ENCODE measurements around the gene AMPH. TPM values are rescaled to one million over a fixed set of nuclear protein-coding genes. Genes with fewer than 3 reads are reported as not detected.
"Not testable (repeated sequence)": the region's sequence is repeated elsewhere in the genome, so short reads cannot be mapped to it uniquely, and the experiment has no call there.

Gene AMPH
- total RNA-seq, 2 experiments from 2014 or later, result not detected

DNA sequence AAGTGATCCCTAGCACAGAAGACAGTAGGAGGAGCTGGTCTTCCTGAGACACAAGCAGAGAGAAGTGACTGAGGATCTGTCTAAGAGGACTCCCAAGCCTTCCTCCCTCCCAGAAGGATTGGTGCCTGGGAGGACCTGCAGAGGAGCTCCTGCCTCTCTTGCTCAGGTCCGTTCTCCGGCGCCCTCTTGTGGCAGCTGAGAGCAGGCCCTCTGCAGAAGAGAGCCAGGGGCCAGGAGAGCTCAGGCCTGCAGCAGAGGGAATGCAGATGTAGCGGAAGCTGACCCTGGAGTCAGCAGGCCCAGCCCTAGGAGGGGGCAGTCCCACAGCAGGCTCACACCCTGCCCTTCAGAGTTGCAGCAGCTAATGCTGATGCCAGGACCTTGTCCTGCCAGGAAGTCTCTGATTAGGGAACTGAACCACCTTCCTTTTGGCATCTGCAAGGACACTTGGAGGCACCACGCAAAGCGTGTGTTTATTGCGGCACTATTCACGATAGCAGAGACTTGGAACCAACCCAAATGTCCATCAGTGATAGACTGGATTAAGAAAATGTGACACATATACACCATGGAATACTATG lies 276.8 kb downstream of the AMPH start:
- H3K27ac Mint-ChIP-seq; H3K36me3 Mint-ChIP-seq; H3K4me1 Mint-ChIP-seq; ATAC-seq; H3K4me3 Mint-ChIP-seq; CTCF ChIA-PET; DNase-seq; H3K9me3 Mint-ChIP-seq (ENCODE audit: low read depth); H3K27me3 Mint-ChIP-seq: not testable (repeated sequence)

DNA sequence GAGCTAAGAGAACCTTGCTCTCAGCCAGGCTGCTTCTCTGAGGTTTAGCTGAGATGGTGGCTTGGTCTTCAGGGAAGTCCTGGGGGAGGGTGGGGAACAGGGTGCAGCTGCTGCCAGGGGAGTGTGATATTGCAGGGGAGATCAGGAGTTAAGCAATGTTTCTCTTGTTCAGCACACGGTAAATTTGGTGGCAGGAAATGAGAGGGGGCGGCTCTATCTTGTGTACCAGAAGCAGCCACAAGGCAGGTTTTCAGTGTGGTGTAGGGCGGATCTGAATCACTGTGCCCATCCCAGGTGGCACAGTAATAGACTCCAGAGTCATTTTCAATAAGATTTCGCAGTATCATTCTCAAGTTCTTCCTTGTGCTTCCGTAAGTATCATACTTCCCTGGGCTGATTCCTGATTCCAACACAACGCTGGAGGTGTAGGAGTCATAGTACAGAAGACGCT lies 277.7 kb downstream of the AMPH start:
- ATAC-seq; H3K27ac Mint-ChIP-seq; H3K36me3 Mint-ChIP-seq; H3K9me3 Mint-ChIP-seq (ENCODE audit: low read depth); CTCF ChIA-PET; H3K27me3 Mint-ChIP-seq; H3K4me1 Mint-ChIP-seq; DNase-seq; H3K4me3 Mint-ChIP-seq: not testable (repeated sequence)

DNA sequence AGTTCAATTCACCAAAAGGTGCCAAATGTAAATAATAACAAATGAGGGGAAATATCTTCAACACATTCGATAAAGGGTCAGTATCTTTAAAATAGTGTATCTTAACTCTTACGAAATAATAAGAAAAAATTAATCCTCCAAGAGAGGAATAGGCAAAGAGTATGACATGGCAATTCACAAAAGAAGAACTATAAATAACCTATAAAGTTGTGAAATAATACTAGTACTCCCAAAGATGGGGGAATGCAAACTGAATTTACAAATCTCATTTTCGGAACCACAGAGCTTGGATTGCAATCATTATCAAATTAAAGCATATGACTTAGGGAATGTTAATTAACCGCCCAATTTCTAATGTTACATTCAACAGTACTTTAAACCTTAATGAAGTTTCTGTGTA lies 279.6 kb downstream of the AMPH start:
- Mint-ChIP-seq H3K27ac (no peak overlapping the region), H3K9me3 (ENCODE audit: low read depth) (no peaks in the 10 kb centered on the region), H3K36me3 (peaks cover 3% of the 10 kb centered on the region), H3K27me3 (no peaks in the 10 kb centered on the region), H3K4me1 (peaks cover 3% of the 10 kb centered on the region), H3K4me3 (no peak overlapping the region)
- CTCF ChIA-PET, result no interaction called here
- no peak for ATAC-seq
- DNase-seq, result no peak

DNA sequence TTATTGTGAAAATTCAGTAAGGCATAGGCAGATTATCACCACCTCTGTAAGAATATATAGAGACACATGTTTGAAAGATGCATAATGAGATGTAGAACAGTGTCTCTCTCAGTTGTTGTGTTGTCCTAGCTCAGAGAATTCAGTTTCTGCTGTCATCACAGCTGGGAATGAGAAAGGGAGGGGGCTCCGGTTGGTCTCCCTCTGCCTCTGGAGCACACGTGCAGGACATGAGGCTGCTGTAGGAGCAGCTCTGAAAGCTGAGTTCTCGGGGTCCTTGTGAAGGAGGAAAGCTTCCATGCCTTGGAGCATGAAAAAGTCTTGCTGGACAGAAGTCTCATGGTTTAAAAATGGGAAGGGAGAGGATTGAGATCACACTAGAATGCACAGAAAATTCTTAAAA lies 280.4 kb downstream of the AMPH start:
- H3K36me3 Mint-ChIP-seq; ATAC-seq; CTCF ChIA-PET; H3K4me3 Mint-ChIP-seq; H3K9me3 Mint-ChIP-seq (ENCODE audit: low read depth); H3K27ac Mint-ChIP-seq; H3K4me1 Mint-ChIP-seq; DNase-seq; H3K27me3 Mint-ChIP-seq: not testable (repeated sequence)

DNA sequence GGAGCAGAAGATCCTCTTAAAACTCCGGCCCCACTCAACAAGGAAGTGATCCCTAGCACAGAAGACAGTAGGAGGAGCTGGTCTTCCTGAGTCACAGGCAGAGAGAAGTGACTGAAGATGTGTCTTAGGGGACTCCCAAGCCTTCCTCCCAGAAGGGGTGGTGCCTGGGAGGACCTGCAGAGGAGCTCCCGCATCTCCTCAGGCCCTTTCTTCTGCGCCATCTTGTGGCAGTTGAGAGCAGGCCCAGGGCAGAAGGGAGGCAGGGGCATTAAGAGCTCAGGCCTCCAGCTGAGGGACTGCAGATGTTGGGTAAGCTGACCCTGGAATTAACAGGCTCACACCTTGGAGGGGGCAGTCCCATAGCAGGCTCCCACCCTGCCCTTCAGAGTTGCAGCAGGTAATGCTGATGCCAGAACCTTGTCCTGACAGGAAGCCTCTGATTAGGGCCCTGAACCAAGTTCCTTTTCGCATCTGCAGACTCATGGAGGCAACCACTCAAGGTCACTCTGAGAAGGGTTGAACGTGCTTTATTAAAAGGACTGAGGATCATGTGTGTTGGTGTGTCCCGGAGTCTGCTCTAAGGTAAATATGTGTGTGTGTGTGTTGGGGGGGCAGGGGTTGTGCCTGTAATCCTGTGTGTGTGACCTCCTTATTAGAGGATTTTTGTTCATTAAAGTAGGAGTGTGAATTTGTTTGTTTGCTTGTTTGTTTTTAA lies 281.1 kb downstream of the AMPH start:
- CTCF ChIA-PET; H3K9me3 Mint-ChIP-seq (ENCODE audit: low read depth); H3K36me3 Mint-ChIP-seq; DNase-seq; H3K27me3 Mint-ChIP-seq; ATAC-seq: not testable (repeated sequence)
- Mint-ChIP-seq H3K4me1 (peaks cover 14% of the 10 kb centered on the region), H3K4me3 (peak overlapping the region; percentile 75), H3K27ac (peak overlapping the region; percentile 87)

DNA sequence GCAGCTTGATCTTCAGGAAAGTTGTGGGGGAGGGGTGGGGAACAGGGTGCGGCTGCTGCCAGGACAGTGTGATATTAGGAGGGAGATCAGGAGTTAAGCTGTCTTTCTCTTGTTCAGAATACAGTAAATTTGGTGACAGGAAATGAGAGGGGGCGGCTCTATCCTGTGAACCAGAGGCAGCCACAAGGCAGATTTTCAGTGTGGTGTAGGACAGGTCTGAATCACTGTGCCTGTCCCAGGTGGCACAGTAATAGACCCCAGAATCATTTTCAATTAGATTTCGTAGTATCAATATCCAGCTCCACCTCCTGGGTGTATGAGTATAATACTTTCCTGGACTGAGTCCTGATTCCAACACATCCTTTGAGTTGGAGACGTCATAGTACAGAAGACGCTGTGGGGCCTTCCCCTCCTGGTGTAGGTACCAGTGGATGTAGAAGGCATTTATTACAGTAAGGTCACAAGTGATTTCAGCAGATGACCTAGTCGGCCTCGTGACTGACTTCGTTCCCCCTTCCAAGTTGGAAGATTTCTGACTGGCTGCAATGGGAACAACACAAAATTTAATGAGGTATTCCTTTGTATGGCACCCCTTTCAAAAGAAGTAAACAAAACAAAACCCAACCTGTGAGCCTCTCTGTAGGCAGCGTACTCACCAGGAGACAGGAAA lies 281.9 kb downstream of the AMPH start:
- Mint-ChIP-seq H3K27ac (peak overlapping the region; percentile 87), H3K4me3 (peak overlapping the region; percentile 75), H3K4me1 (peaks cover 21% of the 10 kb centered on the region)
- H3K27me3 Mint-ChIP-seq; H3K9me3 Mint-ChIP-seq (ENCODE audit: low read depth); CTCF ChIA-PET; DNase-seq; ATAC-seq; H3K36me3 Mint-ChIP-seq: not testable (repeated sequence)

DNA sequence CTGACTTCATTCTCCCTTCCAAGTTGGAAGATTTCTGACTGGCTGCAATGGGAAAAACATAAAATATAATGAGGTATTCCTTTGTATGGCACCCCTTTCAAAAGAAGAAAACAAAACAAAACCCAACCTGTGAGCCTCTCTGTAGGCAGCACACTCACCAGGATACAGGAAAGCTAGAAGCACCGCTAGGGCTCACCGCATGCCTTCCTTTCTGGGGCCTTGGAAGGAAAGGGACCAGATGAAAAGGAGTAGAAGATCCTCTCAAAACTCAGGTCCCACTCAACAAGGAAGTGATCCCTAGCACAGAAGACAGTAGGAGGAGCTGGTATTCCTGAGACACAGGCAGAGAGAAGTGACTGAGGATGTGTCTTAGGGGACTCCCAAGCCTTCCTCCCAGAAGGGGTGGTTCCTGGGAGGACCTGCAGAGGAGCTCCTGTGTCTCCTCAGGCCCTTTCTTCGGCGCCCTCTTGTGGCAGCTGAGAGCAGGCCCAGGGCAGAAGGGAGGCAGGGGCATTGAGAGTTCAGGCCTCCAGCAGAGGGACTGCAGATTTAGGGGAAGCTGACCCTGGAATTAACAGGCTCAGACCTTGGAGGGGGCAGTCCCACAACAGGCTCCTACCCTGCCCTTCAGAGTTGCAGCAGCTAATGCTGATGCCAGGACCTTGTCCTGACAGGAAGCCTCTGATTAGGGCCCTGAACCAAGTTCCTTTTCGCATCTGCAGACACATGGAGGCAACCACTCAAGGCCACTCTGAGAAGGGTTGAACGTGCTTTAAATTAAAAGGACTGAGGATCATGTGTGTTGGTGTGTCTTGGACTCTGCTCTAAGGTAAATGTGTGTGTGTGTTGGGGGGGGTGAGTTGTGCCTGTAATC lies 285.6 kb downstream of the AMPH start:
- H3K9me3 Mint-ChIP-seq (ENCODE audit: low read depth); H3K27me3 Mint-ChIP-seq; H3K36me3 Mint-ChIP-seq: not testable (repeated sequence)
- Mint-ChIP-seq H3K4me1 (peaks cover 37% of the 10 kb centered on the region), H3K27ac (peak overlapping the region; percentile 85), H3K4me3 (peak overlapping the region; percentile 66)
- ATAC-seq, result peak; percentile 81
- peak; percentile 81 for DNase-seq
- CTCF ChIA-PET, result interaction anchor here (0.9 to 8.9 kb wide), 12 partner anchors 10 to 242 kb away, joined by 3 to 93 read pairs (median 8); no protein-coding TSS in a partner anchor

DNA sequence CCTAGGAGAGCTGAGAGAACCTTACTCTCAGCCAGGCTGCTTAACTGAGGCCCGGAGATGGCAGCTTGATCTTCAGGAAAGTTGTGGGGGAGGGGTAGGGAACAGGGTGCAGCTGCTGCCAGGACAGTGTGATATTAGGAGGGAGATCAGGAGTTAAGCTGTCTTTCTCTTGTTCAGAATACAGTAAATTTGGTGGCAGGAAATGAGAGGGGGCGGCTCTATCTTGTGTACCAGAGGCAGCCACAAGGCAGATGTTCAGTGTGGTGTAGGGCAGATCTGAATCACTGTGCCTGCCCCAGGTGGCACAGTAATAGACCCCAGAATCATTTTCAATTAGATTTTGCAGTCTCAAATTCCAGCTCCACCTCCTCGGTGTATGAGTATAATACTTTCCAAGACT lies 286.4 kb downstream of the AMPH start:
- peaks cover 44% of the 10 kb centered on the region for H3K4me1 Mint-ChIP-seq
- not testable (repeated sequence) for H3K27me3 Mint-ChIP-seq; DNase-seq; H3K36me3 Mint-ChIP-seq; H3K9me3 Mint-ChIP-seq (ENCODE audit: low read depth)
- peak overlapping the region; percentile 66 for H3K4me3 Mint-ChIP-seq
- peak; percentile 41 for ATAC-seq
- CTCF ChIA-PET, result interaction anchor here (0.9 to 8.9 kb wide), 10 partner anchors 10 to 126 kb away, joined by 4 to 93 read pairs (median 12); no protein-coding TSS in a partner anchor
- H3K27ac Mint-ChIP-seq, result peak overlapping the region; percentile 85

DNA sequence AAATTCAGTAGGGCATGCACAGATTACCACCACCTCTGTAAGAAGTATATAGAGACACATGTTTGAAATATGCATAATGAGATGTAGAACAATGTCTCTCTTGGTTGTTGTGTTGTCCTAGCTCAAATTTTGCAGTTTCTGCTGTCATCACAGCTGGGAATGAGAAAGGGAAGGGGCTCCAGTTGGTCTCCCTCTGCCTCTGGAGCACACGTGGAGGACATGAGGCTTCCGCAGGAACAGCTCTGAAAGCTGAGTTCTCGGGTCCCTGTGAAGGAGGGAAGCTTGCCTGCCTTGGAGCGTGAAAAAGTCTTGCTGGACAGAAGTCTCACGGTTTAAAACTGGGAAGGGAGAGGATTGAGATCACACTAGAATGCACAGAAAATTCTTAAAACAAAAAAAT lies 289.0 kb downstream of the AMPH start:
- H3K36me3 Mint-ChIP-seq; ATAC-seq; DNase-seq; H3K27me3 Mint-ChIP-seq; H3K9me3 Mint-ChIP-seq (ENCODE audit: low read depth): not testable (repeated sequence)
- CTCF ChIA-PET, result interaction anchor here (1.2 to 8.9 kb wide), 4 partner anchors 7 to 123 kb away, joined by 3 to 93 read pairs (median 54); no protein-coding TSS in a partner anchor
- Mint-ChIP-seq H3K4me3 (peak overlapping the region; percentile 86), H3K27ac (peak overlapping the region; percentile 89), H3K4me1 (peaks cover 57% of the 10 kb centered on the region)

DNA sequence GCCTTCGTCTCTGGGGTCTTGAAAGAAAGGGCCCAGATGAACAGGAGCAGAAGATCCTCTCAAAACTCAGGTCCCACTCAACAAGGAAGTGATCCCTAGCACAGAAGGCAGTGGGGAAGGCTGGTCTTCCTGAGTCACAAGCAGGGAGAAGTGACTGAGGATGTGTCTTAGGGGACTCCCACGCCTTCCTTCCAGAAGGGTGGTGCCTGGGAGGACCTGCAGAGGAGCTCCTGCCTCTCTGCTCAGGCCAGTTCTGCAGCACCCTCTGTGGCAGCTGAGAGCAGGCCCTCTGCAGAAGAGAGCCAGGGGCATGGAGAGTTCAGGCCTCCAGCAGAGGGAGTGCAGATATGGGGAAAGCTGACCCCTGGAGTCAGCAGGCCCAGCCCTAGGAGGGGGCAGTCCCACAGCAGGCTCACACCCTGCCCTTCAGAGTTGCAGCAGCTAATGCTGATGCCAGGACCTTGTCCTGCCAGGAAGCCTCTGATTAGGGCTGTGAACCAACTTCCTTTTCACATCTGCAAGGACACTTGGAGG lies 289.9 kb downstream of the AMPH start:
- peak; percentile 50 for ATAC-seq
- peak overlapping the region; percentile 86 for H3K4me3 Mint-ChIP-seq
- peaks cover 62% of the 10 kb centered on the region for H3K4me1 Mint-ChIP-seq
- H3K27me3 Mint-ChIP-seq; H3K9me3 Mint-ChIP-seq (ENCODE audit: low read depth): not testable (repeated sequence)
- CTCF ChIA-PET, result interaction anchor here (1.2 to 8.9 kb wide), 4 partner anchors 11 to 122 kb away, joined by 3 to 93 read pairs (median 35); no protein-coding TSS in a partner anchor
- peaks cover 12% of the 10 kb centered on the region for H3K36me3 Mint-ChIP-seq
- peak; percentile 59 for DNase-seq
- peak overlapping the region; percentile 89 for H3K27ac Mint-ChIP-seq

DNA sequence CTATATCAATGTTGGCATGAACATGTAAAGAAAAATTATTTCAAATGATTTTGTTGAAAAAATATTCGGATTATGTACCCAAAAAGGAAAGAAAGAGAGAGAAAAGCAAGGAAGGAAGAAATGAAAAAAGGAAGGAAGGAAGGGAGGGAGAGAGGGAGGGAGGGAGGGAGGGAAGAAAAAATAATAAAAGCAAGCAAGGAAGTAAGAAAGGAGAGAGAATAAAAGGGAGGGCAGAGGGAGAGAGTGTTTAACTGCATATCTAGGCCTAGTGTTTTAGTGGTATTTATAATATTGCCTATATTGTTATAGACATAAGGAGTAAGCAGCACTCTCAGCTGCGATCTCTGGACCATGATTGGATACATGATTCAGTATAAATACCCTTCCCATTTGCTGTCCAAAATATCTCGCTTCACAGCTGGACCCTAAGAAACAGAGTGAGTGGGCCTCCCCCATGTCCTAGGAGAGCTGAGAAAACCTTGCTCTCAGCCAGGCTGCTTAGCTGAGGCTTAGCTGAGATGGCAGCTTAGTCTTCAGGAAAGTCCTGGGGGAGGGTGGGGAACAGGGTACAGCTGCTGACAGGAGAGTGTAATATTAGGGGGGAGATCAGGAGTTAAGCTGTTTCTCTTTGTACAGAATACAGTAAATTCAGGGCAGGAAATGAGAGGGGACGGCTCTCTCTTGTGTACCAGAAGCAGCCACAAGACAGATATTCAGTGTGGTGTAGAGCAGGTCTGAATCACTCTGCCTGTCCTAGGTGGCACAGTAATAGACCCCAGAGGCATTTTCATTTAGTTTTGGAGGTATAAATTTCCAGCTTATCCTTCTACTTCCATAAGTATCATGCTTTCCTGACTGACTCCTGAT lies 291.0 kb downstream of the AMPH start:
- no peaks in the 10 kb centered on the region for H3K9me3 Mint-ChIP-seq (ENCODE audit: low read depth)
- peaks cover 19% of the 10 kb centered on the region for H3K36me3 Mint-ChIP-seq
- CTCF ChIA-PET, result interaction anchor here (1.0 to 8.9 kb wide), 6 partner anchors 9 to 121 kb away, joined by 3 to 93 read pairs (median 6); no protein-coding TSS in a partner anchor
- peaks cover 57% of the 10 kb centered on the region for H3K4me1 Mint-ChIP-seq
- ATAC-seq (peak; percentile 66), DNase-seq (peak; percentile 60)
- no peaks in the 10 kb centered on the region for H3K27me3 Mint-ChIP-seq
- peak overlapping the region; percentile 89 for H3K27ac Mint-ChIP-seq
- H3K4me3 Mint-ChIP-seq, result peak overlapping the region; percentile 86

DNA sequence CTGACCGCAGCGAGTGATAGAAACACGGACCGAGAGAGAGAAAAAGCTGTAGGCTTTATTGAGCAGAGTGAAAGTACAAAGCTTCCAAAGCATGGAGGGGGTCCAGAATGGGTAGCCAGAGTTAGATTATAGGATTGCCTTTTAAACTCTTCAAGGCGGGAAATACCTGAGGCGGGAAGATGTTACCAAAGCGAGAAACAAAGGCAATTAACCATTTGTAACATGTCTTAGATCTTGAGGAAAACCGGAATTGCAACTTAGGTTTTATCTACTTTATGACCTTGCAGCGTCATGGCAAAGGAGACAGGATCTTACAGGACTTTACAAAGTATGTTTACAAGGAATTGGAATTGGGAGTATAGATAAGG lies 295.0 kb downstream of the AMPH start:
- H3K27ac Mint-ChIP-seq, result peak overlapping the region; percentile 91
- not testable (repeated sequence) for DNase-seq; H3K27me3 Mint-ChIP-seq; ATAC-seq; H3K9me3 Mint-ChIP-seq (ENCODE audit: low read depth)
- H3K36me3 Mint-ChIP-seq, result peaks cover 34% of the 10 kb centered on the region
- peak overlapping the region; percentile 81 for H3K4me3 Mint-ChIP-seq
- H3K4me1 Mint-ChIP-seq, result peaks cover 46% of the 10 kb centered on the region
- CTCF ChIA-PET, result interaction anchor here (0.9 to 5.4 kb wide), 27 partner anchors 8 to 264 kb away, joined by 3 to 157 read pairs (median 4); partner anchors contain the start of gene TARP

All from activated CD8-positive, alpha-beta memory T cell treated with anti-CD3 and anti-CD28 coated beads, Interleukin-2, amount 10 ng/mL, durations not matched to agents 7 days and 5 days (primary cell).